Measurements from ENCODE around the gene DAPP1.
"Not testable (repeated sequence)": the region's sequence is repeated elsewhere in the genome, so short reads cannot be mapped to it uniquely, and the experiment has no call there.

Gene DAPP1

GRCh38 chr4:99825272-99825671 is 8.6 kb downstream of the DAPP1 start:
- no peak for DNase-seq

GRCh38 chr4:99826016-99826415 is 9.4 kb downstream of the DAPP1 start:
- DNase-seq: no peak

DNA sequence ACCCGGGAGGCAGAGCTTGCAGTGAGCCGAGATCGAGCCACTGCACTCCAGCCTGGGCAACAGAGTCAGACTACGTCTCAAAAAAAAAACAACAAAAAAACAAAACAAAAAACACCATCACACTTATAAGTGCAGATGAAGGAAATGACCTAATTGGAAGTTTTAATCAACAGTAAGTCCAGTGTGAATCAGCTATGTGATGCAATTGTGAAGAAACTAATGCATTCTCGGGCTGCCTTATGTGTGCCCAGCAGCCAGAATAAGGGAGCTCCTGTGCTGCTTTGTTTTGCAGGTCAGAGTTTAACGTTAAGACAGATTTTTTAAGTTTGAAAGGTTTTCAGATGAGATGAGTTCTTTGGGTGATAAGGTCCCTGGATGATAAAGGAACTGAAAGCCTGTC is 10.8 kb downstream of the DAPP1 start:
- no peak for DNase-seq

DNA sequence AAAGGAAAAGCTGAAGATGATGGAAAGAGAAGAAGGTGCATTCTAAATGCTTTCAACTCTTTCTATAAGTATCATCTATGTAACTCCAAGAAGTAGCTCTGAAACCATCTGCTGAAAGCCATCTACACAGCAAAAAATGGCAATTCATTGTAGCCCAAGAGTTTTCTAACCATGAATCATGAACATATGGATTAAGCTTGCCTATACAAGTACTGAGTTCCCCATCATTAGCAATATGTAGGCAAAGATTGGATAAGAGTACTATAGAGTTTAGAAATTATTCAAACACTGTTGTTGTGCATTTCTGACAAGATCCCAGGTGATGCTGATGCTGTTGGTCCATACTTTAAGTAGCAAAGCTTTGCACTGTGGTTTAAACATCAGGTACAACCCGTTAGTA is 11.2 kb downstream of the DAPP1 start:
- no peak for DNase-seq

DNA sequence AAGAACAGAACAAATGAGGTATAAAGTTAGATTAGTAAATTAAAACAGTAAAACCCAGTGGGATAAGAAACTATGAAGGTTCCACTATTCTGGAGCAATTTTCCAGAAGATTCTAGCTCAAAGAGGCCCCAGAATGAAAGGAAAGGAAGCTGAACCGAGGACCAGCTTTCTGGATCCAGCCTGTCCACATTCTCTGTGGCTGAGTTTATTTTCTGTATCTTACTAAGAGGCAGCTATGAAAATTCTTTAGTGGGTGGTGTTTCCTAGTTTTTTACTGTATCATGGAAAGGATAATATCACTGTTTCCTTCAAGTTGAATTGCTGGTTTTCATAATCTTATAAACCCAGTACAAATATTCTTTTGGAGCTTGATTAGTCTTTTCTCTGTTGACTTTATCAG is 11.8 kb downstream of the DAPP1 start:
- DNase-seq: no peak

GRCh38 chr4:99830051-99830450 is 13.4 kb downstream of the DAPP1 start:
- not testable (repeated sequence) for DNase-seq

DNA sequence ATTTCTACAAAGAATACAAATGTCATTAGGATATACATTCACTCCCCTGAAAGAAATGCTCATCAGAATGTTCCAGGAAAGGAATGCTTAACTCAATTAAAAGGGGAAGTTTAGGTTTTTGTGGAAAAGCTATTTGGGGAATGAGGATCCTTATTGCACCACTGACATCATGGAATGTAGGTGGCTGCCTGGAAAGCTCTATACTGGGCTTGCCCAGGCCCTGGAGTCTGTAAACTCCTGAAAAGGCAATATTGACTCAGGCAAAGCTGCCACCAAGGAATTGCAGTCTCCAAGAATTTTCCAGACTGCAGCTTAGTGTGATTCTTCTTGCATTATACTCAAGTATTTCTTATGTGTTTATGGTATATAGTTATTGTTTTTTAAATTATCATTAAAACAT is 15.7 kb downstream of the DAPP1 start:
- DNase-seq: peak; percentile 3

DNA sequence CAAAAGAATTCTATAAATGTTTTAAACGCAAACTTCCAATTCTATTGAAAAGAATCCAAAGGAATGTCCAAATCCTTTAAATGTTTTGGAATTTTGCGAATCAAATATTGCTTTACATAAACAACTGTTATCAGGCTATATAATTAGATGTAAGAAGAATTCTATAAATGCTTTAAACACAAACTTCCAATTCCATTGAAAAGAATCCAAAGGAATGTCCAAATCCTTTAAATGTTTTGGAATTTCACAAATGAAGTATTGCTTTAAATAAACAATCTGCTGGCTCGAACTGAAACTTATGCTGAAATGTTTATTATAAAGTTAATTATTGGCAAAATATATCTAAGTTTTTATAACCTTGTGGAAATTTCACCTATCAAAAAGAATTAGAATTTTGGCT is 16.1 kb downstream of the DAPP1 start:
- no peak for DNase-seq

- DNase-seq: no peak
Measured at GRCh38 chr4:99833756-99834155, 17.1 kb downstream of the DAPP1 start.

DNA sequence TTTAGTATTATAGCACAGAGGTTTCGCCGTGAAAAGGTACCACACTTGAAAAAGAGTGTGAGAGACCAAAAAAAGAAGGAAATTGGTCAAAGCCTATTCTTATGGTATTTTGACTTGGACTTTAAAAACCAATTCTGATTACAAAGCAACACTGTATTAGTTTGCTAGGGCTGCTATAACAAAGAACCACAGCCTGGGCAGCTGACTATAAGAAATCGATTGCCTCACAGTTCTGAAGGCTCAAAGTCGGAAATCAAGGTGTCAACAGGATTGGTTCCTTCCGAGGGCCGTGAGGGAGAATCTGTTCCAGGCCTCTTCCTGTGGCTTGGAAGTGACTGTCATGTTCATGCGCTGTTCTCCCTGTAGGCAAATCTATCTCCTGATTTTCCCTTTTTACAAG is 17.9 kb downstream of the DAPP1 start:
- DNase-seq: no peak

- DNase-seq: no peak
Measured at GRCh38 chr4:99835942-99836341, 19.3 kb downstream of the DAPP1 start.

DNA sequence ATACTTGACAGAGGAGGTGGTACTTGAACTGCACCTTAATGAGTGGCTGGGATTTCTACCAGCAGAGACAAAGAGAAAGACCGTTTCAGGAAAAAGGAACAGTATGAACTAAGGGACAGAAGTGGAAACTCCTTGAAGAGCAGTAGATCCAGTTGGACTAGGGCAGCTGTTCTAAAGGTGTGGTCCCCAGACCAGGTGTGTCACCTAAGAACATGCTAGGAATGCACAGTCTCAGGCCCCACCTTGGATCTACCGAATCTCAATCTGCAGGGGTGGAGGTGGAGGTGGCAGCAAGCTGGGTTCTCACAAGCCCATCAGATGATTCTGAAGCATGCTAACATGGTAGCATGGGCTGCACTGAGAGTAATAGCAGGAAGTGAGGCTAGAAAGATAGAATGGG is 22.3 kb downstream of the DAPP1 start:
- no peak for DNase-seq

DNA sequence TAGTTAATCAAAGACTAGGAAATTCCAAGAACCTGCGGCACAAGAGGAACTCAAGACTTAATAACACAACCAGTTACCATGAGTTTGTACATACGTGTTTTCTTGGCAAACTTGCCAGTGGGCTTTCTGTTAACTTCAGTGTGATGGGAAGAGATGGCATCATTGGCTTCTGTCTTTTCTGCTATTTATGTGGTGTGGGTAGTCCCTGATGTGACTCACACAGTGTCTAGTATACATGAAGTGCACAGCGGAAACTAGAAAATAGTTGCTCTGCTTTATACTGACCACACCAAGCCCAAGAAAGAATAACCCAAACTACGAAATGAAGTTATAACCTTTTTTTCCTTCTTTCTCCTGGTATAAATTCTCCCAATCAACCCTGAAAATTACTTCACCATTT is 24.5 kb downstream of the DAPP1 start:
- DNase-seq: no peak

GRCh38 chr4:99843413-99843812 is 26.8 kb downstream of the DAPP1 start:
- no peak for DNase-seq

DNA sequence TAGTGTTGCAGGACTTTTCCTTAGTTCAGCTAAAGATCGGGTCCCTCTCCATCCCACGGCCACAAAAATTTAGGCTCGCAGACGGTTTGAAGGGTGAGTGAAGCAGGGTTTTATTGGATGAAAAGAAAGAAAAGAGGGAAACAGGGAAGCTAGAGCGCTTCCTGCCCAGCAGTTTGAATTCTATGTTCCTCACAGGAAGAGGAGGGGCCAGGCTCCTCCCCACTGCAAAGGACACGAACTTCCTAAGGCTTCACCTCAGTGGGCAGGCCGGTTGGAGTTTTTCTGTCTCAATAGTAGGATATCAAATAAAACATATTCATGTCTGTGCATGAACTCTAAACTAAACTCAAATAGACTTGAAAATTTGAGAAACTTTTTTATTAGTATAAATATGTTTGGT is 27.4 kb downstream of the DAPP1 start:
- DNase-seq: no peak

GRCh38 chr4:99845179-99845578 is 28.6 kb downstream of the DAPP1 start:
- no peak for DNase-seq

- DNase-seq: no peak
Measured at GRCh38 chr4:99845708-99846469, 29.3 kb downstream of the DAPP1 start.

- no peak for DNase-seq
Measured at GRCh38 chr4:99846891-99847290, 30.3 kb downstream of the DAPP1 start.

GRCh38 chr4:99847362-99847976 is 30.8 kb downstream of the DAPP1 start:
- DNase-seq: no peak

- no peak for DNase-seq
Measured at GRCh38 chr4:99848591-99849001, 32.0 kb downstream of the DAPP1 start.

- no peak for DNase-seq
Measured at GRCh38 chr4:99852199-99852749, 35.6 kb downstream of the DAPP1 start.

DNA sequence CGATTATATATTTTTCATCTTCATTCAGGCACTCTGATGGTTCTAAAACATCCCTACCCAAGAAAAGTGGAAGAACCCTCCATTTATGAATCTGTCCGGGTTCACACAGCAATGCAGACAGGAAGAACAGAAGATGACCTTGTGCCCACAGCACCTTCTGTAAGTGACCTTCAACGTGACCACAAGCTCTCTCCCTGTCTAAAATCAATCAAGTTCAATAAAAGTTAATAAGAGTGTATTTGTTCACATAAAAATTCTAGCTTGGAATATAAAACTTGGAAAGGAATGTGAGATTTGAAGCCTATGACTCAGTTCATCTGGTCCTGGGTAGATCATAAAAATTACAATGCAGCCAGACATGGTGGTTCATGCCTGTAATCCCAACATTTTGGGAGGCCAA is 36.6 kb downstream of the DAPP1 start:
- DNase-seq: no peak

DNA sequence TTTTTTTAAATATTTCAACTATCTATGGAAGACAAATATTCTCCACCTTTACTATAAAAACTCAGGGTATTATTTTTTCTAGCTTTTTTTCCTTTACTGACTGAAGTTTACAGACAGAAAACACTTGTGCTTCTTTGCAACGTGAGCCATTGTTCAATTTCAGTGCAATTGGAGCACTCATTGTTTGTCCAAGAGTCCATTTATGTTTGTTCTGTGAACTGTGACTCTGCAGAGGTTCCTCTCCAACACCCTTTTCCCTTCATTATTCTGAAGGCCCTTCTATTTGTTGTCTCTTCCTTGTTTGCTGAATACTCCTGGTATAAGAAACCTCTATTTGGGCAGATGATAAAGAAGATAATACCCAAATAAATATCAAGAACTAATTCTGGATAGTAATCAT is 37.4 kb downstream of the DAPP1 start:
- no peak for DNase-seq

DNA sequence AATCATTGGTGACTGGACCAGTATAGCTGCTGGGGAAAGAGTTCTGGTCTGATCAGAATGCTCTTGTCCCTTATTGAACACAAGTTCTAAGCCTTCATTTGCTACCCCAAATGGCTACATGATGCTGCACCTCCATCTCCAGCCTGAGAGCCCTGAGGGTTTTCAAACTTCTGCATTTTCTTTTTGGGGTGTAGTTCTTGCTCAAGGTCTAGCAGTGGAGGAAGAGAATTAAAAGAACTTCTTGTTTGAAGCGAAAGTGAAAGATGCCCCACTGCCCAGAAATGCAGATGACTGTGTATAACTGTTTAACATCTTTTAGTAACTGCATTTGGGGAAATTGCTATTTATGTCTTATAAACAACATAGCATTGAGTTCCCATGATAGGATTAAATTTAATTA is 39.1 kb downstream of the DAPP1 start:
- no peak for DNase-seq
